ENCODE measurements around the gene AUTS2. TPM values are rescaled to one million over a fixed set of nuclear protein-coding genes. Genes with fewer than 3 reads are reported as not detected.

AUTS2 gene
- total and polyA plus RNA-seq, 2 of the 8 experiments (the other 6 are each of a cell fraction or from before 2014, with no cell fraction given): 25.9 to 101 TPM

DNA sequence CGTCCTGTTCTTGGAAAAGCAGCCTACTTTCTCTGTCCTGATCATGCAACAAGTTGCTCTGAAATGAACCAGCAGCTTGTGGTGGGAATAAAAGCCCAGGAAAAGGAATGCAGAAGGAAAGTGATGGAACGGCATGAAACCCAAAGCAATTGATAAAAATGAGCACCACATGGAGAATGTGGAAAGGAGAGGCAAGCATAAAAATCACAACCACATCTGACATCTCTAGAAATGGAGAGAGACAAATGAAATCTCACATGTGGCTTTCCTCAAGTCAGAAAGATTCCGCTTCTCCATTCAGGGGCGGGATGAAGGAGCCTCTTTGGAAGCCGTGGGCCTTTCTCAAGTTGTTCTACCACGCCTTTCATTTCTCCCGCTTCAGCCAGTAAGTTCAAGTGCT lies 902.0 kb downstream of the AUTS2 start:
- H4K91ac ChIP-seq (replicated peaks; ENCODE audit: insufficient read length, low read length): no peak overlapping the region
- no peak overlapping the region for H4K8ac ChIP-seq (ENCODE audit: extremely low read depth, insufficient read depth, low read length)
- H3K4ac ChIP-seq (replicated peaks; ENCODE audit: insufficient read length, low read depth, low read length): no peak overlapping the region
- H3K4me1 ChIP-seq (replicated peaks in 1 of 4; ENCODE audit: control insufficient read depth in 3 of 4, insufficient read depth in 4 of 4, low read length in 3 of 4): no peaks in the 10 kb centered on the region
- no peaks in the 10 kb centered on the region for H3K79me2 ChIP-seq (ENCODE audit: control insufficient read depth in 1 of 2, insufficient read depth in 2 of 2, low read length in 2 of 2)
- no peaks in the 10 kb centered on the region for H3K36me3 ChIP-seq (ENCODE audit: control insufficient read depth in 2 of 4, insufficient read depth in 4 of 4, low read length in 3 of 4)
- H3K4me3 ChIP-seq (ENCODE audit: extremely low read depth in 1 of 4, insufficient read depth in 2 of 4, low read depth in 3 of 4, low read length in 4 of 4): no peak overlapping the region
- H3K14ac ChIP-seq (ENCODE audit: insufficient read length): no peak overlapping the region
- H2BK20ac ChIP-seq (ENCODE audit: low read length): no peak overlapping the region
- no peak overlapping the region for H2AK5ac ChIP-seq (ENCODE audit: low read depth, low read length)
- DNase-seq (ENCODE audit: low read depth in 1 of 2, low spot score in 2 of 2) (no peak), FAIRE-seq (no peak)
- no peak overlapping the region for H2BK15ac ChIP-seq (ENCODE audit: low read length)
- H3K23ac ChIP-seq (ENCODE audit: insufficient read length): no peak overlapping the region
- no peak overlapping the region for H2BK120ac ChIP-seq (replicated peaks; ENCODE audit: low read depth, low read length)
- H3K23me2 ChIP-seq (ENCODE audit: low read depth, low read length): peaks cover 13% of the 10 kb centered on the region; the same call in 1 of the 2 replicates
- WGBS, 2 experiments (ENCODE audit: extremely low coverage in 1 of 2, insufficient coverage in 1 of 2, insufficient read length in 1 of 2, insufficient replicate concordance in 2 of 2, low coverage in 1 of 2, low lambda C conversion rate in 2 of 2, missing lambda C conversion rate in 1 of 2): 85% methylated on average over 7 of the region's 7 CpGs; no CpG with 5 or more reads in 1 of the 2 experiments
- ChIA-PET CTCF (ENCODE audit: partially characterized antibody) (no interaction called here), POLR2A (ENCODE audit: partially characterized antibody) (no interaction called here)
- H3K79me1 ChIP-seq (ENCODE audit: low read depth, low read length): no peaks in the 10 kb centered on the region
- H2AFZ ChIP-seq (ENCODE audit: low read length): no peak overlapping the region
- no peak overlapping the region for H3K9ac ChIP-seq (replicated peaks in 1 of 4; ENCODE audit: extremely low read depth in 1 of 4, low read depth in 3 of 4, low read length in 3 of 4)
- no peak overlapping the region for H2BK12ac ChIP-seq (ENCODE audit: low read depth, low read length)
- no peaks in the 10 kb centered on the region for H4K20me1 ChIP-seq (replicated peaks in 1 of 2; ENCODE audit: control insufficient read depth in 1 of 2, insufficient read depth in 2 of 2, low read length in 2 of 2)
- no peak overlapping the region for H3K56ac ChIP-seq (replicated peaks; ENCODE audit: insufficient read length, low read depth, low read length)
- TF ChIP-seq ATF3 (IDR thresholded peaks at IDR 0.05; ENCODE audit: insufficient read depth, low read depth, low read length) (no peak), HDAC6 (IDR thresholded peaks at IDR 0.05; ENCODE audit: low read depth, low read length) (no peak), RBBP5 (IDR thresholded peaks at IDR 0.05; ENCODE audit: borderline replicate concordance, low read depth, low read length) (no peak), EGR1 (IDR thresholded peaks at IDR 0.05; ENCODE audit: borderline replicate concordance, low read depth, low read length) (no peak), RFX5 (IDR thresholded peaks at IDR 0.05; ENCODE audit: borderline replicate concordance, low read depth, low read length) (no peak), RXRA (IDR thresholded peaks at IDR 0.05; ENCODE audit: insufficient read depth, low read depth, low read length) (no peak), EP300 (IDR thresholded peaks at IDR 0.05; ENCODE audit: borderline replicate concordance in 1 of 2, low read depth in 2 of 2, low read length in 2 of 2) (no peak)
- no peak overlapping the region for H3K4me2 ChIP-seq (ENCODE audit: insufficient read depth in 1 of 2, low read depth in 2 of 2, low read length in 2 of 2)
- H3K18ac ChIP-seq (ENCODE audit: extremely low read depth, low read length): no peak overlapping the region
- no peak overlapping the region for H2BK5ac ChIP-seq (ENCODE audit: low read depth, low read length)
- no peak overlapping the region for H3K27ac ChIP-seq (ENCODE audit: low read depth, low read length)
- H3K9me3 ChIP-seq (ENCODE audit: insufficient read depth in 2 of 2, low read depth in 1 of 2, low read length in 1 of 2): no peaks in the 10 kb centered on the region
- no peaks in the 10 kb centered on the region for H3K27me3 ChIP-seq (replicated peaks in 1 of 4; ENCODE audit: control insufficient read depth in 3 of 4, extremely low read depth in 1 of 4, insufficient read depth in 3 of 4, low read length in 3 of 4)
- H4K5ac ChIP-seq (ENCODE audit: insufficient read length, low read depth, low read length): no peak overlapping the region
